Activated CD8-positive, alpha-beta T cell treated with anti-CD3 and anti-CD28 coated beads for 36 hours (primary cell): ENCODE data around the gene NID1. TPM values are rescaled to one million over a fixed set of nuclear protein-coding genes. Genes with fewer than 3 reads are reported as not detected.

Experiments used
- ATAC-seq: fragments of 200-7000 bp; cut with Tn5 transposase; one replicate; pipeline ENCODE4 v1.10.0; 2021; ENCODE audit warnings: mild to moderate bottlenecking, moderate library complexity
- CTCF ChIA-PET: fragments of 350-600 bp; sonication (Branson Sonifier 250); formaldehyde crosslinking; loops from one replicate; lab custom pipeline; 2021; ENCODE audit warnings: antibody characterized with exemption; lab: Charles Lee
- POLR2A ChIA-PET: fragments of 350-600 bp; sonication (Branson Sonifier 250); formaldehyde crosslinking; loops from one replicate; lab custom pipeline; 2021; ENCODE audit warnings: antibody characterized with exemption; lab: Charles Lee
- DNase-seq: peaks from one replicate; pipeline ENCODE4 v3.0.0-alpha.2; 2020
- H3K27ac Mint-ChIP-seq: one replicate; pipeline ENCODE4 v1.8.0; 2021; ENCODE audit warnings: mild to moderate bottlenecking, mixed read lengths
- H3K27me3 Mint-ChIP-seq: one replicate; pipeline ENCODE4 v1.8.0; 2021; ENCODE audit warnings: mixed read lengths
- H3K36me3 Mint-ChIP-seq: one replicate; pipeline ENCODE4 v1.8.0; 2021; ENCODE audit warnings: low read depth, mixed read lengths
- H3K4me1 Mint-ChIP-seq: one replicate; pipeline ENCODE4 v1.8.0; 2021; ENCODE audit warnings: low read depth, mixed read lengths
- H3K4me3 Mint-ChIP-seq: one replicate; pipeline ENCODE4 v1.8.0; 2021; ENCODE audit warnings: mild to moderate bottlenecking, moderate library complexity, mixed read lengths
- H3K9me3 Mint-ChIP-seq: one replicate; pipeline ENCODE4 v1.8.0; 2021; ENCODE audit warnings: mixed read lengths
- intact Hi-C: fragments of 100-400 bp; cut with micrococcal nuclease; formaldehyde crosslinking; loops from one replicate; pipeline ENCODE4 v1.10.0; 2022
- total RNA-seq, 2 experiments: library from RNA; stranded (reverse); gene quantifications; one replicate each; pipeline ENCODE4 v1.2.3, GENCODE V29; 2021
- TF ChIP-seq, protein P1 (sequence below): fragments of 200-600 bp; IDR thresholded peaks from one replicate; pipeline ENCODE4 v1.8.0; 2022; ENCODE audit warnings: antibody characterized with exemption, mild to moderate bottlenecking

NID1 gene
- total RNA-seq, 2 experiments from 2014 or later, result 0.04 to 0.07 TPM

DNA sequence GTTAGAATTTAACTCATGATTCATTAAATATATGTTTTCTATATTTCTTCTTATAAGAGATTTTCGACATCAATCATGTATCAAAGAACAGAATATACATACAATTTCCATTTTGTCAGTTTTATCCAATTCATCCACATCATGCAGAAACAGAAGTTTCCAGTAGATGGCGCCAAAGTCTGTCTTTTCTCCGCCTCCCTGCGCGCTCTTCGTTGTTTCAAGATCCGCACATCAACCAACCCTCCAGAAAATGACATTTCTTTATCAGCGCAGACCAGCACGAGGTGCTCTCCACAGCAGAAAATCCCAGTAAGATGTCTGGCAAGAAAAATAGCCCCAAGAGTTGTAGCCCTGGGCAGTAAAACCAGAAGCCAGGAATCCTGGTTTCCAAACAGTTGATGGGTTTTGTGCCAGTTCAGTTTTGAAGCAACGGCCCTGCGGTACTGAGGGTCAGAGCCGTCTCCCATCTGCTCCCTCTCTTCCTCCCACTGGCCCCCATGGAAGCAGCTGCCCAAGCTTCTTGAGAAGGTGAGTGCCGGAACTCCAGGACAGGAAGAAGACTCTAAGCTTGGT lies 38.8 kb upstream of the NID1 start:
- Mint-ChIP-seq H3K4me1 (peaks cover 7% of the 10 kb centered on the region), H3K27me3 (peaks cover 5% of the 10 kb centered on the region), H3K4me3 (no peak overlapping the region), H3K9me3 (no peaks in the 10 kb centered on the region), H3K27ac (no peak overlapping the region), H3K36me3 (no peaks in the 10 kb centered on the region)
- ATAC-seq (peak; percentile 85), DNase-seq (peak; percentile 72)
- intact Hi-C loops, result loop anchor here (10.0 kb wide), 1 partner anchor 421 kb away; the partner anchor contains the start of gene LGALS8
- POLR2A ChIA-PET, result no interaction called here
- TF ChIP-seq, protein P1, sequence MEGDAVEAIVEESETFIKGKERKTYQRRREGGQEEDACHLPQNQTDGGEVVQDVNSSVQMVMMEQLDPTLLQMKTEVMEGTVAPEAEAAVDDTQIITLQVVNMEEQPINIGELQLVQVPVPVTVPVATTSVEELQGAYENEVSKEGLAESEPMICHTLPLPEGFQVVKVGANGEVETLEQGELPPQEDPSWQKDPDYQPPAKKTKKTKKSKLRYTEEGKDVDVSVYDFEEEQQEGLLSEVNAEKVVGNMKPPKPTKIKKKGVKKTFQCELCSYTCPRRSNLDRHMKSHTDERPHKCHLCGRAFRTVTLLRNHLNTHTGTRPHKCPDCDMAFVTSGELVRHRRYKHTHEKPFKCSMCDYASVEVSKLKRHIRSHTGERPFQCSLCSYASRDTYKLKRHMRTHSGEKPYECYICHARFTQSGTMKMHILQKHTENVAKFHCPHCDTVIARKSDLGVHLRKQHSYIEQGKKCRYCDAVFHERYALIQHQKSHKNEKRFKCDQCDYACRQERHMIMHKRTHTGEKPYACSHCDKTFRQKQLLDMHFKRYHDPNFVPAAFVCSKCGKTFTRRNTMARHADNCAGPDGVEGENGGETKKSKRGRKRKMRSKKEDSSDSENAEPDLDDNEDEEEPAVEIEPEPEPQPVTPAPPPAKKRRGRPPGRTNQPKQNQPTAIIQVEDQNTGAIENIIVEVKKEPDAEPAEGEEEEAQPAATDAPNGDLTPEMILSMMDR, result peak; percentile 89
- CTCF ChIA-PET, result interaction anchor here (0.6 to 3.8 kb wide), 19 partner anchors 13 to 1284 kb away, joined by 3 to 16 read pairs (median 3); no protein-coding TSS in a partner anchor

- no peak for DNase-seq
- ChIA-PET POLR2A (no interaction called here), CTCF (interaction anchor here (0.7 to 3.8 kb wide), 5 partner anchors 19 to 419 kb away, joined by 3 to 16 read pairs (median 3); no protein-coding TSS in a partner anchor)
- Mint-ChIP-seq H3K27me3 (peaks cover 6% of the 10 kb centered on the region), H3K27ac (no peak overlapping the region), H3K4me3 (no peak overlapping the region), H3K36me3 (no peaks in the 10 kb centered on the region), H3K9me3 (no peaks in the 10 kb centered on the region), H3K4me1 (peaks cover 7% of the 10 kb centered on the region)
- intact Hi-C loops, result loop anchor here (10.0 kb wide), 1 partner anchor 422 kb away; the partner anchor contains the start of gene LGALS8
- ATAC-seq, result no peak
- TF ChIP-seq, protein P1, result no peak
Observed at GRCh38 chr1:236103059-236103458, 38.2 kb upstream of the NID1 start.

DNA sequence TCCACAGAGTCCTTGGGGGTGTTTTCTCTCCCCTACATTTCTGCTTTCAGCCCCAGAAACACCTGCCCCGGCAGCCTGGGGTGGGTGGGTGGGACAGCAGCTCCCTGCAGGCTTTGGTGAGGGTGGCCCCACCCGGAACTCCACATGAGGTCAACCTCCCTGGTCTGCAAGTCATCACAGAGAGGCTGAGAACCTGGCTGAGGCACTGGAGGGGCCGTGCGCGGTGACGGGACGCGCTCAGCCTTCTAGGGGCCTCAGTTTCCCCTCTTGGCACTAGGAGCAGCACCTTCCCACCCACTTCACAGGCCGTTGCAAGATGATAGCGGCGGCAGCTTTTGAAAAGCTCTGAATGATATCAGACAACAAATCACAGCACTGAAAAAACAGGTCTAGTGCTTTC lies 37.7 kb upstream of the NID1 start:
- intact Hi-C loops, result loop anchor here (10.0 kb wide), 1 partner anchor 422 kb away; the partner anchor contains the start of gene LGALS8
- TF ChIP-seq, protein P1, result no peak
- ATAC-seq, result no peak
- Mint-ChIP-seq H3K4me1 (peaks cover 7% of the 10 kb centered on the region), H3K9me3 (peaks cover 2% of the 10 kb centered on the region), H3K27me3 (peaks cover 6% of the 10 kb centered on the region), H3K4me3 (no peak overlapping the region), H3K27ac (no peak overlapping the region), H3K36me3 (no peaks in the 10 kb centered on the region)
- ChIA-PET CTCF (interaction anchor here (0.7 to 1.8 kb wide), 4 partner anchors 19 to 420 kb away, joined by 3 to 5 read pairs (median 3); no protein-coding TSS in a partner anchor), POLR2A (no interaction called here)
- no peak for DNase-seq

DNA sequence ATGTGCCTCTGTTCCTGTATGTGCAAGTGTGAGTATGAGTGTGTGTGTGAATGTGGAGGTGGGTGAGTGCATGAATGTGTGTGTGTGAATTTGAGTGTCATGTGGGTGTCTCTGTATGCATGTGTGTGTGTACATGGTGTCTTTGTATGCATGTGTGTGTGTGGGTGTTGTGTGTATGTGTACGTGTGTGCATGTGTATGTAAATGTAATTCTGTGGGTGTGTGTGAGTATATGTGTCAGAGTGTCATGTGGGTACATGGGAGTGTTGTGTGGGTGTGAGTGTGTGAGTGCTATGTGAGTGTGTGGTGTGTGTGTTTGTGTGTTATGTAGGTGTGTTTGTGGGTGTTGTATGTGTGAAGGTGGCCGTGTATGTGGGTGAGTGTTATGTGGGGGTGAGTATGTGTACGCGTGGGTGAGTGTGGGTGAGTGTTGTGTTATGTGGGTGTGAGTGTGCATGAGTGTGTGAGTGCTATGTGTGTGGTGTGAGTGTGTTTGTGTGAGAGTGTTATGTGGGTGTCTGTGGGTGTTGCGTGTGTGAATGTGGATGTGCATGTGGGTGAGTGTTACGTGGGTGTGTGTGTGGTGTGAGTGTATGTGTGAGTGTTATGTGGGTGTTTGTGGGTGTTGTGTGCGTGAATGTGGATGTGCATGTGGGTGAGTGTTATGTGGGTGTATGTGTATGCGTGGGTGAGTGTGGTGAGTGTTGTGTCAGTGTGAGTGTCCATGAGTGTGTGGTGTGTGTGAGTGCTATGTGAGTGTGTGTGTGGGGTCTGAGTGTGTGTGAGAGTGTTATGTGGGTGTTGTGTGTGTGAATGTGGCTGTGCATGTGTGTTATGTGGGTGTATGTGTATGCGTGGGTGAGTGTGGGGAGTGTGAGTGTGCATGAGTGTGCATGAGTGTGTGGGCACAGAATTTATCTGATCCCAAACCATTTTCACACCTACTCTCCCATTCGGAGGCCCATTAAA lies 36.6 kb upstream of the NID1 start:
- ChIA-PET POLR2A (no interaction called here), CTCF (interaction anchor here (1.6 kb wide), 1 partner anchor 421 kb away, joined by 3 read pairs; no protein-coding TSS in a partner anchor)
- Mint-ChIP-seq H3K4me3 (no peak overlapping the region), H3K4me1 (peaks cover 4% of the 10 kb centered on the region), H3K36me3 (peaks cover 5% of the 10 kb centered on the region), H3K27ac (no peak overlapping the region), H3K9me3 (peaks cover 9% of the 10 kb centered on the region), H3K27me3 (peaks cover 6% of the 10 kb centered on the region)
- DNase-seq, result no peak
- TF ChIP-seq, protein P1, result no peak
- intact Hi-C loops, result loop anchor here (10.0 kb wide), 1 partner anchor 423 kb away; the partner anchor contains the start of gene LGALS8
- ATAC-seq, result no peak
